KMS-11 (cell line): ENCODE measurements around the gene AMDHD2.
"Not testable (repeated sequence)": the region's sequence is repeated elsewhere in the genome, so short reads cannot be mapped to it uniquely, and the experiment has no call there.

ENCODE experiments used
- H2AFZ ChIP-seq: fragments of 200-600 bp; sonication (generic); 2 replicates; pipeline ENCODE4 v1.6.1; 2016; ENCODE audit warnings: antibody characterized with exemption, mixed run types, low read depth
- H3K27ac ChIP-seq: fragments of 200-600 bp; sonication (generic); 2 replicates; pipeline ENCODE4 v1.6.1; 2016; ENCODE audit warnings: mild to moderate bottlenecking, mixed run types
- H3K27me3 ChIP-seq: fragments of 200-600 bp; sonication (generic); 2 replicates; pipeline ENCODE4 v1.6.1; 2017; ENCODE audit warnings: mild to moderate bottlenecking, low read depth, mixed run types, moderate library complexity; ENCODE audit not compliant: insufficient read depth
- H3K36me3 ChIP-seq: fragments of 200-600 bp; sonication (generic); 2 replicates; pipeline ENCODE4 v1.6.1; 2017; ENCODE audit warnings: mild to moderate bottlenecking, mixed run types; ENCODE audit not compliant: insufficient read depth
- H3K4me1 ChIP-seq: fragments of 200-600 bp; sonication (generic); 2 replicates; pipeline ENCODE4 v1.6.1; 2016; ENCODE audit warnings: mild to moderate bottlenecking, low read depth, mixed run types; ENCODE audit not compliant: poor library complexity, severe bottlenecking
- H3K4me2 ChIP-seq: fragments of 200-600 bp; sonication (generic); 2 replicates; pipeline ENCODE4 v1.7.0; 2016; ENCODE audit warnings: mild to moderate bottlenecking, mixed run types
- H3K4me3 ChIP-seq: fragments of 200-600 bp; sonication (generic); IDR thresholded peaks from 2 replicates; pipeline ENCODE4 v1.6.1; 2017; ENCODE audit warnings: low read depth, low read length, mixed read lengths; ENCODE audit not compliant: insufficient read depth
- H3K79me2 ChIP-seq: fragments of 200-600 bp; sonication (generic); 2 replicates; pipeline ENCODE4 v1.6.1; 2016; ENCODE audit warnings: low read depth, mixed run types; ENCODE audit not compliant: insufficient read depth
- H3K9ac ChIP-seq: fragments of 200-600 bp; sonication (generic); 2 replicates; pipeline ENCODE4 v1.6.1; 2016; ENCODE audit warnings: mild to moderate bottlenecking, mixed run types
- H4K20me1 ChIP-seq: fragments of 200-600 bp; sonication (generic); 2 replicates; pipeline ENCODE4 v1.6.1; 2016; ENCODE audit warnings: mild to moderate bottlenecking, mixed run types; ENCODE audit not compliant: insufficient read depth
- TF ChIP-seq, protein P1 (sequence below): fragments of 200-600 bp; sonication (generic); conservative IDR thresholded peaks from 2 replicates; pipeline ENCODE4 v1.6.1; 2017; ENCODE audit warnings: low read depth, mild to moderate bottlenecking, antibody characterized with exemption, low read length, moderate library complexity, mixed read lengths

The AMDHD2 gene

DNA sequence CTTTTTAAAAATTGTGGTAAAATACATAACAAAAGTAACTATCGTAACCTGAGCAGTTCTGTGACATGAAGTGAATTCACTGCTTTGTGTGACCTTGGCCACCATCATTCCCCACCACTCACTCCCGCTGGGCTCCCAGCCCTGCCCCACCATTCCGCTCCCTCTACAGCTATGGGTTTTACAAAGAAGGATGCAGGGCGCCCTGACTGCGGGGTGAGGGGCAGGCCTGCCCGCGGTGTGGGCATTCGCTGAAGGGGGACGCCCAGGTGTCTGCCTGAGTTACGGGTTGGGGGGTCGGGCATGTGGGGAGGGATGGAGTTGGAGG, 11.2 kb downstream of the AMDHD2 start, which contains the start of gene CEMP1:
TSS of gene CEMP1 (minus strand) at position 38 of the 325 bp plus-strand sequence. CDS start 335 bp downstream, outside the sequence.
- H3K4me3 ChIP-seq = no peak within 1 kb of the TSS
- H4K20me1 ChIP-seq = no peaks in the 10 kb centered on the region
- H2AFZ ChIP-seq = peak within 1 kb of the TSS; percentile 65
- H3K27ac ChIP-seq = peak within 1 kb of the TSS; percentile 61
- peak within 1 kb of the TSS; percentile 70 for H3K4me2 ChIP-seq
- H3K4me1 ChIP-seq = peaks cover 16% of the 10 kb centered on the region
- H3K9ac ChIP-seq = peak within 1 kb of the TSS; percentile 53
- H3K79me2 ChIP-seq = no peaks in the 10 kb centered on the region
- H3K36me3 ChIP-seq = no peaks in the 10 kb centered on the region
- H3K27me3 ChIP-seq = no peaks in the 10 kb centered on the region
- TF ChIP-seq, protein P1, sequence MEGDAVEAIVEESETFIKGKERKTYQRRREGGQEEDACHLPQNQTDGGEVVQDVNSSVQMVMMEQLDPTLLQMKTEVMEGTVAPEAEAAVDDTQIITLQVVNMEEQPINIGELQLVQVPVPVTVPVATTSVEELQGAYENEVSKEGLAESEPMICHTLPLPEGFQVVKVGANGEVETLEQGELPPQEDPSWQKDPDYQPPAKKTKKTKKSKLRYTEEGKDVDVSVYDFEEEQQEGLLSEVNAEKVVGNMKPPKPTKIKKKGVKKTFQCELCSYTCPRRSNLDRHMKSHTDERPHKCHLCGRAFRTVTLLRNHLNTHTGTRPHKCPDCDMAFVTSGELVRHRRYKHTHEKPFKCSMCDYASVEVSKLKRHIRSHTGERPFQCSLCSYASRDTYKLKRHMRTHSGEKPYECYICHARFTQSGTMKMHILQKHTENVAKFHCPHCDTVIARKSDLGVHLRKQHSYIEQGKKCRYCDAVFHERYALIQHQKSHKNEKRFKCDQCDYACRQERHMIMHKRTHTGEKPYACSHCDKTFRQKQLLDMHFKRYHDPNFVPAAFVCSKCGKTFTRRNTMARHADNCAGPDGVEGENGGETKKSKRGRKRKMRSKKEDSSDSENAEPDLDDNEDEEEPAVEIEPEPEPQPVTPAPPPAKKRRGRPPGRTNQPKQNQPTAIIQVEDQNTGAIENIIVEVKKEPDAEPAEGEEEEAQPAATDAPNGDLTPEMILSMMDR = no peak

DNA sequence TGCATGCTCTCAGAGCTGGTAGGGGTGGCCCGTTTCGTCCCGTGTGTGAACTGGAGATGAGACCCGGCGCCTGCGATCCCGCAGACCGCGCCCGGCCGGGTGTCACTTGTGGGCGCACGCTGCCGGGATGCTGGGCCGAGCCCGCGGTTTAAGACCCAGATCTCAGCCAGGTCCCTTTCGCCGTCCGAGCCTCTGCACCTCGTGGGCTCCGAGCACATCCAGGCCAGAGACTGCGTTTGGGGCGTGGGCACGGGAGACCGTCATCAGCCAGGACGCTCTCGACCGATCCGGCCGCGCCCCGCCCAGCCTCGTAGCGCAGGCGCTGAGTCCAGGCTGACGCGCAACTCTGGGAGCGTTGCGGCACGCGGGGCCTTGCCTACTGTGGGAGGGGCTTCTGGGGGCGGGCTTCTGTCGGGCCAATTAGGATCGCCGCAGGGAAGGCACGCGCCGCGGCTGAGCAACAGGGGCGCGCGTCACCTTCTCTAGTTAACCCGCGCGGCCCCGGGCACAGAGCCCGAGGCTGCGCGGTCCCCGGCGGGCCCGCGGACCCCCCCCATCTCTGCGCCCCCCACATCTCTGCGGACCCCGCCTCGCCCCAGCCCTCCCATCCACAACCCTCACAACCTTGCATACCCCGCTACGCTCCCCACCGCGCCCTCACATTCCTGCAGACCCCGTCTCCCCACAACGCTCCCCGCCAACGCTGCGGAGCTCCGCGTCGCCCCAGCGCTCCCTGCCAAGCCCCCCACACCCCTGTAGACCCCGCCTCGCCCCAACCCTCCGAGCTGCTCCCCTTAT, 11.7 kb downstream of the AMDHD2 start:
- Histone ChIP-seq H3K4me2 (peak overlapping the region; percentile 70), H3K4me3 (no peak overlapping the region), H3K4me1 (peaks cover 21% of the 10 kb centered on the region), H3K27me3 (no peaks in the 10 kb centered on the region), H3K9ac (peak overlapping the region; percentile 53), H2AFZ (peak overlapping the region; percentile 65), H3K79me2 (no peaks in the 10 kb centered on the region), H3K27ac (peak overlapping the region; percentile 61), H3K36me3 (no peaks in the 10 kb centered on the region), H4K20me1 (no peaks in the 10 kb centered on the region)
- TF ChIP-seq, protein P1 = no peak

DNA sequence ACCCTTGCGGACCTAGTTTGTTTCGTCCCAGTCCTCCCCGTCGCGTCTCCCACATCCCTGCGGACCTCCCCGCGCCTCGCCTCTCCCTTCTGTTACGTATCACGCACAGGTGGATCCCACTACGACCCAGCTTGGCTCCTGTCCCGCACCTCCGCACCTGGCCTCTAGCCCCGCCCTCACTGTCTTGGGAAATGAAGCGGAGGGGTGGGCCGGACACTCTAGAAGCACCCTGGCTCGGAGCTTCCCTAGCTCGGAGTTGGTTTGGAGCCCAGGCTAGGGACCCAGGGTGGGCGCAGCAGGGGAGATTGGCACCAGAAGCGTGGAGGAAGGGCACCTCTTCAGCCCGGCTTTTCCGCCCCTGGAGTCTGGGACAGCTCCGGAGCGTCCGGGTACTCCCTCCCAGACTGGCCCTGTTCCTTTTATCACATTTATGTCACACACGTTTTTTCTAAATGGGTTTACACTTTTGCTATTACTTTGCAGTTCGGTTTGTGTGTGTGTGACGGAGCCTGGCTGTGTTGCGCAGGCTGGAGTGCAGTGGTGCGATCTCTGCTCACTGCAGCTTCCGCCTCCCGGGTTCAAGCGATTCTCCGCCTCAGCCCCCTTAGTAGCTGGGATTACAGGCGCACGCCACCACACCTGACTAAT, 12.4 kb downstream of the AMDHD2 start:
- Histone ChIP-seq H3K79me2 (no peaks in the 10 kb centered on the region), H3K4me2 (peak overlapping the region; percentile 65), H2AFZ (peak overlapping the region; percentile 65), H3K27me3 (no peaks in the 10 kb centered on the region), H3K36me3 (no peaks in the 10 kb centered on the region), H3K27ac (peak overlapping the region; percentile 61), H3K4me1 (peaks cover 25% of the 10 kb centered on the region), H4K20me1 (no peaks in the 10 kb centered on the region), H3K4me3 (no peak overlapping the region), H3K9ac (peak overlapping the region; percentile 48)
- TF ChIP-seq, protein P1 = no peak

DNA sequence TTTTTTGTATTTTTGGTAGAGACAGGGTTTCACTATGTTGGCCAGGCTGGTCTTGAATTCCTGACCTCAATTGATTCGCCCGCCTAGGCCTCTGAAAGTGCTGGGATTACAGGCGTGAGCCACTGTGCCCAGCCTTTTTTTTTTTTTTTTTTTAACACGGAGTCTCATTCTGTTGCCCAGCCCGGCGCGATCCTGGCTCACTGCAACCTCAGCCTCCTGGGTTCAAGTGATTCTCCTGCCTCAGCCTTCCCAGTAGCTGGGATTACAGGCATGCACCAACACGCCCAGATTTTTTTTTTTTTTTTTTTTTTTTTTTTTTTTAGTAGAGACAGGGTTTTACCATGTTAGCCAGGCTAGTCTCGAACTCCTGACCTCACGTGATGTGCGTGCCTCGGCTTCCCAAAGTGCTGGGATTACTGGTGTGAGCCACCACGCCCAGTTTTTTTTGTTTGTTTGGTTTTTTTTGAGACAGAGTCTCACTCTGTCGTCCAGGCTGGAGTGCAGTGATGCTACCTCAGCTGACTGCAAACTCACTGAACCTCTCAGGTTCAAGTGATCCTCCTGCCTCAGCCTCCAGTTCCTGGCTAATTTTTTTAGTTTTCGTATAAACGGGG, 13.1 kb downstream of the AMDHD2 start:
- H3K9ac ChIP-seq = peak overlapping the region; percentile 48; the same call in 1 of the 2 replicates
- peaks cover 25% of the 10 kb centered on the region for H3K4me1 ChIP-seq
- H3K4me3 ChIP-seq, H3K36me3 ChIP-seq, H3K79me2 ChIP-seq, H4K20me1 ChIP-seq, H3K27me3 ChIP-seq: not testable (repeated sequence)
- H2AFZ ChIP-seq = peak overlapping the region; percentile 65
- peak overlapping the region; percentile 61 for H3K27ac ChIP-seq
- H3K4me2 ChIP-seq = peak overlapping the region; percentile 65
